Hematopoietic multipotent progenitor cell treated with erythropoietin and hydrocortisone succinate and interleukin-3 and kit ligand, for 17 days (in vitro differentiated cells): ENCODE data around the gene SOD2.
"Not testable (repeated sequence)": the region's sequence is repeated elsewhere in the genome, so short reads cannot be mapped to it uniquely, and the experiment has no call there.

Experiments
- DNase-seq: peaks from one replicate; pipeline ENCODE4 v3.0.0-alpha.2; 2015; ENCODE audit warnings: low spot score

The SOD2 gene

DNA sequence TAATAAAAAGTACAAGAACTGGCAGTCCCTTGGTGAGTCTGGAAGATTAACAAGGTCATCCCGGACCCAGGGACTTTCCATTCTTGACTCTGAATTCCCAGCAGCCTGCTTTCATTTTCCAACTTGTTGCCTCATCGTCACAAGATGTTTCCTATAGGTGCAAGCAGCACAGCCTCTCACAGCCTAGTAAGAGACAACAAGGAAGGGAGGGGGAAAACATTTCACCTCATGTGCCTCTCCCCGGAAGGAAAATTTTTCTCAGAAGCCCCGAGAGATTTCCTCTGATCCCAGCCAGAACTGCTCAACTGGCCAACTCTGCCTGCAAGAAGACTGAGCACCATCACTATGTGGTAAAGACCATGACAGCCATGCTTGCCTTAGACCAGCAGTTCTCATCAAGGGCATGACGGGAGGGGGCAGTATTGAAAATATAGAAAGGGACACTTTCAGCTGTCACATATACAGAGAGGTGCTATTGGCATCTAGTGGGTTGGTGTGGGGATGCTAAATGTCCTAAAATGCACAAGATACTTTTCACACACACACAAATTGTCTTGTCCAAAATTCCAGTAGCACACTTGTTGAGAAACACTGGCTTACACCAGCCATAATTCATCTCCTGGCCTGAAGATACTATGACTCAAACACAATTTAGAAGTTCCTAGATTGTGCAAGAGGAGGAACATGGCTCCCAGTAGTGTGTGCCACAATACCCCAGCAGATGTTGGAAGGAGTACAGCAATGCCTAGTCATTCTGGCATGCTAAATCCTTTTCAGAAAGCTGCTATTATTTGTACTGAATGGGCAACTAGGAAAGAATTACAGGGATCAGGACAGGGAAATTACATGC, 23.4 kb upstream of the SOD2 start:
- no peak for DNase-seq

DNA sequence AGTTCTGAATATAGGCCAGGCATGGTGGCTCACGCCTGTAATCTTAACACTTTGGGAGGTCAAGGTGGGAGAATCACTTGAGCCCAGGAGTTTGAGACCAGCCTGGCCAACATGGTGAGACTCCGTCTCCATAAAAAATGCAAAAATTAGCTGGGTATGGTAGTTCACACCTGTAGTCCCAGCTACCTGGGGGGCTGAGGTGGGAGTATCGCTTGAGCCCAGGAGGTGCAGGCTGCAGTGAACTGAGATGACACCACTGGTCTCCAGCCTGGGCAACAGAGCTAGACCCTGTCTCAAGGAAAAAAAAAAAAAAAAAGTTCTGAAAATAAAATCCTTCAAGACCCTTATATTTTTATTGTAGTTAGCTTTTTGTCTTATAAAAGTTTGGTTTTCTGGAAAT, 22.6 kb upstream of the SOD2 start:
- no peak for DNase-seq

DNA sequence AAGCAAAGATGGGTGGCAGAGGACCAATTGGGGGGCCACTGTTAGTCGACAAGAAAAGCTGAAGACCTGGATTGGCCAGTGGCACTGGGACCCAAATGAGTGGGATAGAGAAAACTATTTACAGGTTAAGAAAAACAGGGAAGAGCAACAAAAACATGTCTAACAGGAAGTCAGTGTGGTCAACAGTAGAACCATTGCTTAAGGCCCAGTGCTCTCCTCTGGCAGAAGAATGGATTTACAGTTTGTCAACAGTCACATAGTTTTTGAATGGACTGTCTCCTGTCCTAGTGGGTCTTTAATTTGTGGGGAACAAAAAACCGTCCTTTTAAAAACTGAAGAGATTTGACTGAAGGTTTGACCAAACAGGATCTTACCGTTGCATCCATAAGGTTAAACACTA, 22.1 kb upstream of the SOD2 start:
- no peak for DNase-seq

DNA sequence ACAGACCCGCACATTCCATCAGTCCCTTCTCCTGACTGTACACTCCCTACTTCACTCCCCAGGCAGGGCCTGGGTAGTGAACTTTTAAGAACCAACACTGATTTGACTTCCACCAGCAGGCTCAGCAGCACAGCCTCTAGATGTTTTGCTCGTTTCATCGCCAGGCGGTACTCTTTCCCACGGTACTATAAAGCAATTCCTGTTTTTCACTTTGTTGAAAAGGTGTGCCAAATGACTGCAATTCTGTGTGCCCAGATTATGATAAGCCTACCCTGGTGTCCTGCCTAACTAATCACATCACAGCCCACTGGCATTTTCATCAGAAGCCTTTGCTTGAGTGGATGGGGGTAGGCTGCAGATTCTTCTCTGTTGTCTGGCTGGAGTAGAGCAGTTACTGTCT, 21.4 kb upstream of the SOD2 start:
- no peak for DNase-seq

DNA sequence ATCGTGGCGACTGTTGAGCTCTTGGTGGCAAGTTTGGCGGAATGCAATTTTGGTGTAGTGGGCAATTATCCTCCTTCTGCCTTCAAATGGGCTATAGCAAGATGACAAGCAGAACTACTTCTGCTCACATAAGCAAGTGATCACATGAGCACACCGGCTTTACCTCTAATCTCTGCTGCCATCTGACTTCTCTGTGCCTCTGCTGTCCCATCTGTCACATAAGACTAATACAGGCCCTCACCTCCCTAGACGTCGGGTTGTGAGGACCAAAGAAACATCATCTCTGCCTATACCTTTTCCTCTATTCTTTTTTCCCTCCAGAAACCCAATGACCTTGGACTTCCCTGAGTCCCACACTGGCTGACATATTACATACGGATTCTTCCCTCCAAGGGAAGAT, 20.9 kb upstream of the SOD2 start:
- DNase-seq = no peak

DNA sequence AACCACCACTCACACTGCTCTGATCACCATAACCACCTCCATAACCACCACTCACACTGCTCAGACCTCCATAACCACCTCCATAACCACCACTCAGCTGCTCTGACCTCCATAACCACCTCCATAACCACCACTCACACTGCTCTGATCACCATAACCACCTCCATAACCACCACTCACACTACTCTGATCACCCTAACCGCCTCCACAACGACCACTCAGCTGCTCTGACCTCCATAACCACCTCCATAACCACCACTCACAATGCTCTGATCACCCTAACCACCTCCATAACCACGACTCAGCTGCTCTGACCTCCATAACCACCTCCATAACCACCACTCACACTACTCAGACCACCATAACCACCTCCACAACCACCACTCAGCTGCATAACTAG, 19.3 kb upstream of the SOD2 start:
- not testable (repeated sequence) for DNase-seq

DNA sequence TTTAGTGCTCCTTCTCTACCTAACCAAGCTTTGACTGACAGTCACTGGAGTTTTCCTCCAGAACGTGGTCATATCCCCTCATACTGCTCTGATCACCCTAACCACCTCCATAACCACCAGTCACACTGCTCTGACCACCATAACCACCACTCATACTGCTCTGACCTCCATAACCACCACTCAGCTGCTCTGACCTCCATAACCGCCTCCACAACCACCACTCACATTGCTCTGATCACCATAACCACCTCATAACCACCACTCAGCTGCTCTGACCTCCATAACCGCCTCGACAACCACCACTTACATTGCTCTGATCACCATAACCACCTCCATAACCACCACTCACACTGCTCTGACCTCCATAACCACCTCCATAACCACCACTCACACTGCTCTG, 17.6 kb upstream of the SOD2 start:
- DNase-seq = not testable (repeated sequence)

DNA sequence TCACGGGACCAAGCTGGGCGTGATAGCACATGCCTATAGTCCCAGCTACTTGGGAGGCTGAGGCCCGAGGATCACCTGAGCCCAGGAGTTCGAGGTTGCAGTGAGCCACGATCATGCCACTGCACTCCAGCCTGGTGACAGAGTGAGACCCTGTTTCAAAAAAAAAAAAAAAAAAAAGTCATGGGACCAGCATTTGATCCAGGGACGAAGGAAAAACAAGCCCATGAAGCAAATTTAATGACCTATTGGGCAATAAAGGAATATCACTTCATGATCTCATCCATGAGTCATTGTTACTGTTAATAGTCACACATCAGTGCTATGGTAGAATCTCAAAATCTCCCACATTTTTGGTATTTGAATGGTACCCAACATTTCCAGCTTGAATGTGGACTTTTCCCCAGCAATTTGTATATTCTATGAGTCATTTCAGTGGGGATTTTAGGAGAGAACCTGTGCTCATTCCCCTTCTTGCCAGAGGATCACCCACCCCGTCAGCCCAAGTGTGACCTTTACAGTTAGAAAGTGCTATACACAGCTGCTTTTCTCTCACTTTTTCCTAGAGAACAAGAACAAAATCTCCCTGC, 8.5 kb upstream of the SOD2 start:
- DNase-seq = no peak

DNA sequence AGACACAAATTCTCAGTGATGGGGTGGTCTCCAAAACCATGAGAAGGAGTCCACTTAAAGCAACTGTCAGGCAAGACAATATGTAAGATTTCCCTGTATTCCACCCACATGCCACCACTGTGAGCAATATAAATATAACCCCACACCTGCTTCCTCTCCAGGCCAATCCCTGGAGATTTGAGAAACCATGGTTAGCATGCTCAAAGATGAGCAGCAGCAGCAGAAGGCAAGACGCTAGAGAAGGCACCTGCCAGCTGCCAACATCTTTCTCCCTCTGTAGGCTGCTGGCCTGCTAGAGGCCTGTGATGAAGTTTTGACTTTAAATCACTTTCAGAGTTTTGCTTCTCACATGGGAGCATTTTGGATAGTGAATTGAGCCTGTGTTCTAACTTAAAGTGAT, 7.9 kb upstream of the SOD2 start:
- no peak for DNase-seq

DNA sequence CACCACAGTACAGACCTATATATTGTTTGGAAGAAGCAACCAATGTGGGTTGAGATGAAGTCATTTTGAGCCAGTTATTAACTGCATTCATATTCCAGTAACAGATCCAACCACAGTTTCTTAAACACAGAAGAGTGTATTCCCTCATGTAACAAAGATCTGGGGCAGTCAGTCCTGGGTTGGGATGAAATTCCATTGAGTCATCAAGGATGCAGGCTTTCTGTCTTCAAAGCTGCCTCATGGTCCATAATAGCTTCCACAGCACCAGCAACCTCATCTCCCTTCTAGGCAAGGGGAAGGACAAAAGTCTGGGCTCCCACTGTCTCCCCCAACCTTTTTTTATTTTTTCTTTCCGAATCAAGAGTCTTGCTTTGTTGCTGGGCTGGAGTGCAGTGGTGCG, 2.9 kb upstream of the SOD2 start:
- no peak for DNase-seq

DNA sequence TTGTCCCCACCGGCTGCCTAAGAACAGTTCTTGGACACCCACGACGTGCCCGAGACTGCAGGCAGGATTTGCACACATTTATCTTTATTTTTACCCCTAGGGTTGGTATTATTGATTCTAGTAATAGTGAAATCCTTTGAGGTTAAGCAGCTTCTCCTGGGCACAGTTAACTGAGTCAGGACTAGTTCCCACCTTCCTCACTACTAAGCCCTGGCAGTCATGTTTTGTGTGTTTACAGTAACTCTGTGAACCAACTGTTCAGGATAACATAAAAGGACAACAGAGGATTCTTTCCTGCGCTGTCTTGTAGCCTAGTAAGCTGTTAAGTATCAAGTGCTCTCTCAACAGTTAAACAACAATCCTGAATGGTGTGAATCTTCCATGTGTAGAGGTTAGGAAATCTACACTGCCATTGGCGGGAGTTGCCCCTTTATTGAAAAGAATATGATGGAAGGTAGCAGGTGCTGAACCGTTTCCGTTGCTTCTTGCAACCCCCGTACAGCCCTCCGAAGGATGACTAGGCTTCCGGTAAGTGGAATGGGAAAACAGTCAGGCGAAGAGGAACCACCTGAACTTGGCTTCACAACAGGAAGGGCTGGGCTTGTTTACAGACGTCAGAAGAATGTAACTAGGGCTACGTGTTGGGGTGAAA, 979 bp upstream of the SOD2 start:
- peak; percentile 47 for DNase-seq

DNA sequence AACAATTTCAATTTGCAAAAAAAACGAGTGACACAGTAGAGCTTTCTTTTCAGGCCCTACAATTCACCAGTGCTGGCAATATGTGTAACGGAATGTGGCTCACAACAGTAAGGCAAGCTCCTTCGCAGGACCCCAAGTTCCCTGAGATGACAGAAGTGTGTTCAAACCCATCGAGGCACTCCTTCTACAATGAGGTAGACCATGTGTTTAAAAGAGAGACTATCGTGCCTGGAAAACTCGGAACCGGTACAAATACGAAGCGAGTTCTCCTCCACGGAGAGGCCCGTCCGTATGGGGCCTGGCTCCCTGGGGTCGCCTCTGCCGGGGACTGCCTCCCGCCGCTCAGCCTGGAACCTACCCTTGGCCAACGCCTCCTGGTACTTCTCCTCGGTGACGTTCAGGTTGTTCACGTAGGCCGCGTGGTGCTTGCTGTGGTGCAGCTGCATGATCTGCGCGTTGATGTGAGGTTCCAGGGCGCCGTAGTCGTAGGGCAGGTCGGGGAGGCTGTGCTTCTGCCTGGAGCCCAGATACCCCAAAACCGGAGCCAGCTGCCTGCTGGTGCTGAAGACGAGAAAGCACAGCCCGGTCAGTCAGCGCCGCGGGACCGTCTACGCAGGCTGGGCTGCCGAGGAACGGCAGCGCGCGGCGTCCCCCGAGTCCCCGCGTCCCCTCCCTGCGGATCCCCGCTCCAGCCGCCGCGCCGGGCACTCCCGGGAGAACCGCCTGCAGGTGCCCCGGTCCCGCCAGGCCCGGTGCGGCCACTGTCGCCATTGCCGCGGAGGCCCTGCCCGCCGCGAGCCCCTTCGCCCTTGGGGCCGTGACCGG, 526 bp downstream of the SOD2 start:
- peak; percentile 69 for DNase-seq

DNA sequence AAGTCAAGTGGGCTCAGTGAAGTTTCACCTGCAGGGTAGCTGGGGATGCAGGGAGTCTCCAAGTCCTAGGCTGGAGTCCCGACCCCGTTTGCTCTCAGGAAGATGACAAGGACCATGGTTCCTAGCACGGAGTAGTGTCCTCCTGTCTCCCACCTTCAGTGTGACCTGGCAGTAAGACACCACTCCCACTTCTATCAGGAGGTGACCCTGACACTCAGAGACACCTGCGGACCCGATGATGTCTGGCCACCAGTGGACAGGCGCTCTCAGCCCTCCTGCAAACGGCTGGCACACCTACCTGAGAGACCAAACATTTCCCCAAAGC, 1.1 kb downstream of the SOD2 start:
- DNase-seq = peak; percentile 60

DNA sequence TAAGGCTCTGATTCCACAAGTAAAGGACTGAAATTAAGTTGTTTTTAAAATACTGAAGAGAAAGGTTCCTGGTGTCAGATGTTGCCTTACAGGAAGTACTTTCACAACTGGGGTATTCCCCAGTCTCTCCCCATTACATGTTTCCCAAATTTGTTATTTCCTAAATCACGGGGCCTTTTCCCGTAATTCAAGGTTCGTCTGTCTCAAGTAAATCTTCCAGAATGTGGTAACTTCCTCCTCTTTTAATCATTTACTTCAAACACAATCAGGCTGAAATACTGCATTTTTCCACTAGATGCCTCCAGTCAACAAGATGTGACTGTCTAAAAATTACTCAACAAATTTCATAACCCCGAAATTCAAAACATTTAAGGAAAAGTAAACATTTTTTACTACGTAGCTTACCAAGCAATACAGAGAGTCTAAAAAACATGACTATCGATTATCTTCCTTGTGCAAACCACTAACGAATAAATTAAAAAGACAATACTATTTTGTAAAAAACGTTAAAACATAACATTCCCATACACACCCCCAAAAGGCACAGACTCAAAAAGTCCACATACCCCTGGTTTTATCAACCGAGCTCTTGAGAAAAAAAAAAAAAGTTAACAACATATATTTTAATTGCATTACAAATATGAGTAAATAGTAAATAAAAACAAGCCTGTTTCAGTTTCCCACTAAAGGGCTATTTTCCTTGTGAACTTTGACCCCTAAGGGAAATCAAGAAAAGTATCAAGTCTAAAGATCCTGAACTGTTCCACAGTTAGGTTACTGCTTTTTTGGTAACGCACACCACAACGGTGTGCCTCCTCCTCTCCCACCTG, 1.7 kb downstream of the SOD2 start:
- DNase-seq = peak; percentile 88

DNA sequence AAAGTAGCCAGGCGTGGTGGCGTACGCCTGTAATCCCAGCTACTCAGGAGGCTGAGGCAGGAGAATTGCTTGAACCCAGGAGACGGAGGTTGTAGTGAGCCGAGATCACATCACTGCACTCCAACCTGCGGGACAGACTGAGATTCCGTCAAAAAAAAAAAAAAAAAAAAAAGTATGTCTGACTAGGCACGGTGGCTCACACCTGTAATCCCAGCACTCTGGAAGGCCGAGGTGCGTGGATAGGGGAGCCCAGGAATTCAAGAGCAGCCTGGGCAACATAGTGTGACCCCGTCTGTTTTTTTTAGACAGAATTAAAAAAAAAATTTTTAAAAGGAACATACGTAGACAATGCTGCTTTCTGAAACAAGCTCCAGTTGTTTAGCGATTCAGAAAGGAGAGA, 2.9 kb downstream of the SOD2 start:
- DNase-seq = not testable (repeated sequence)

DNA sequence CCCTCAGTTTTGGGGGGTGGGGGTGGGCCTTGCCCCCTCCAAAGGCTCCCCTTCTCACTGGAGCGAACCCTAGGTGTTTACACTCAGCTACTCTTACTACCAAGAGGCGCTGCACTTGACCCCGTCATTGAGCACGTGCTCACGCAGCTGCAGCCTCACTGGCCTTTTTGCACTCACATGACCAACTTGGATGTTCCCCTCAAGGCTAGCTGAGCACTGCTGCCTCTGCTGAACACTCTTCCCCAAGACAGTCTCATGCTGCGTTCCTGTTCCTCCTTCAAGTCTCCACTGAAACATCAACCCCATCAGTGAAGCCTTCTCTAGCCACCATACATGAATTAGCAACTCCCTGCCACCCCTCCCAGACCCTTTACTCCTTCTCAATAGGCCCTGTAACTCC, 4.0 kb downstream of the SOD2 start:
- DNase-seq = peak; percentile 25

DNA sequence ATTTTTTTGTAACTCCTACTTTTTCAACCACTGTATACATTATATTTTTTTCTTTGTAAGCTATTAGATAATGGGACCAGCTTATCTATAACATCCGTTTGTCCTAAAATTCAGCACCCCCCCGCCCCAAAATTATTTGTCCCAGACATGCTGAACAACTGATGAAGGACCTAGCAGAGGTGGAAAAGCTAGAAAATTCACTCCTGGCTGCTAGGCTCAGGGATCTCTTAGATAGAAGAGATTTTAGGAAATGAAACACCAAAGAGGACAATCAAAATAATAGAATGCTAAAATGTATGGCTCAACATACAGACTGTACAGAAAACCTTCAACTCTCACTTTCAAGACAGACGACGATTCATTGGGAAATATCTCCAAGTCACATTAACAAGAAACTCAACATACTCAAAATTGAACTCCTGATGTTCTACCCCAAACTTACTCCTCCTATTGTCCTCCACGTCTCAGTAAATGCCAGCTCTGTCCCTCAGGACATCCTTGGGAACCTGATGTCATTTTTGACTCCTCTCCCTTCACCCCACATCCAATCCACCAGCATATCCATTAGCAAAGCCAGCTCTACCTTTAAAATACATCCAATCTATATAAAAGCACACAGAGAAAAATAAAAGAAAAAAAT, 4.7 kb downstream of the SOD2 start:
- DNase-seq = peak; percentile 7

DNA sequence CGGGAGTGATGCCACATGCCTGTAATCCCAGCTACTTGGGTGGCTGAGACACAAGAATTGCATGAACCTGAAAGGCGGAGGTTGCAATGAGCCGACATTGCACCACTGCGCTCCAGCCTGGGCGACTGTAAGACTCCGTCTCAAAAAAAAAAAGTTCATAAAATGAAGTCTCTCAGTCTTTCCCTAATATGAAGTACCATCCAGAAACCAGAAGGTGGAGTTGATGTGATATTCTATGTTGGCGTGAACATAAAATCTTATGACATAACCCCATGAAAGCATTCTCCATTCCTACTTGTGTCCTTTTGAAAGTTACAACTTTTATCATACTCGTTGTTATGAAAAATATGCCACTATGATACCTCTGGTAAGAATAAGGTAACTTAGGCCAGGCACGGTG, 5.7 kb downstream of the SOD2 start:
- peak; percentile 6 for DNase-seq

DNA sequence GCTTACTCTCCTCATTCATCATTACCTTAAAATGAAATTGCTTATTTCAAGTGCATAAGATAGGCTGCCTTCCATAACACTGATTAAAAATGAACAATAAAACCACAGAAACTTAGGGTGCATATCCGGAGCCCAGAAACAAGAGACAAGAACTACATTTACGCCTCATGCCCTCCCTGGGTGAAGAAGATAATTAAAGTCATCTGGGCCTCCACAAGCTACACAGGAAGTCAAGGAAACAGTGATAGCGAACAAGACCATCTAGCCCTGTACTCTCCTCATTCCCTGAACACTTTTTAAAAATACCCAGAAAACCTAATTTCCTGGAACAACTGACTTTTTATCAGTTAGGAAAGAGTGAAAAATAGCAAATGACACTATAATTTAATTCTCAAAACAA, 6.3 kb downstream of the SOD2 start:
- no peak for DNase-seq

DNA sequence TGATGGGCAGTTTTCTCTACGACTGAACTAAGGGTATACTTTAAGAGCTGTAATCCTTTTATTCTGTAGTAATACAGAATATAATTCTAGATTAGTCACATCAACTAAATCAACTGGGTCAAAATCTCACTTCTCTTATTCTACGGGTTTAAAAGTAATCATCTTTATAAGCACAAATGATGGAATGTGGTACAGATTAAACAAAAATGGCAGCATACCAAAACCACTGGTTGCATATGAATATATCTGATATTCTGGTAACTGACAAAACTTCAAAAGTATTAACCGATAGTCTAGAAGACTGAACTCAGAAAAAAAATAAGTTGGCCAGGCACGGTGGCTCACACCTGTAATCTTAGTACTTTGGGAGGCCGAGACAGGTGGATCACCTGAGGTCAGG, 7.0 kb downstream of the SOD2 start:
- no peak for DNase-seq

DNA sequence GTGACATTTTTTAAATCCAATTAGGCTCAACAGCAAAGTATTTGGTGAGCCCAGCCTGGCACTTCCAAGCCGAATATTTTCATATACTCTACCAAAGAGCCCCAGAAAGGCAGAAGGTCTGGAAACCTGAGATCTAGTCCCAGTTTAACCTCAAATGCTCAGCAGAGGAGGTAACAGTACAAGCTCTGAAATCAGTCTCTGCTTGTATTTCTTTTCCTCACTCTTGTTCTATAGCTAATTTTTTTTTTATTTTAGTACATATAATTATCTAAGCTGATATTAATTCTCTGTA, 9.1 kb downstream of the SOD2 start:
- no peak for DNase-seq

DNA sequence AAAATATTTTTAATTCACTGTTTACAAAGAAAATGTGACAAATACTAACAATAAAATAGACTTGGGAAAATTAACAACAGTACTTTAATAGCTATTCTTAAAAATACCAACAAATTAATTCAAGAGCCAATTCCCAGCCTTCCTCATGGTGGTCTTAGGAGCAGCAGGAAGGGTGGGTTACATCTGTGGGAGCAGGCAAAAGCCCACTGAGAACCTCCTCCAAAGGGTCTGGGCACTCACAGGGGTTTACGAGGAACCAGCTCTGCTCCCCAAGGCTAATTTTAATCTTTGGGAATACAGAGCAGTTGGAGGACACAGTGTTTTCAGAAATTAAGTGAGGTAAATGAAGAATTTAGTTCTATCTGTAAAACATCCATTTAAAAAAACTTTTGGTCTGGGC, 10.2 kb downstream of the SOD2 start:
- no peak for DNase-seq
